ENCODE results near the gene RGS6.

The RGS6 gene

GRCh38 chr14:72416081-72416849 lies 484.0 kb downstream of the RGS6 start:
- FAIRE-seq: no peak

GRCh38 chr14:72416892-72417291 lies 484.7 kb downstream of the RGS6 start:
- no peak for FAIRE-seq

GRCh38 chr14:72418806-72419205 lies 486.6 kb downstream of the RGS6 start:
- no peak for FAIRE-seq

- no peak for FAIRE-seq
Measured at GRCh38 chr14:72419226-72419775, 487.1 kb downstream of the RGS6 start.

GRCh38 chr14:72420749-72421474 lies 488.7 kb downstream of the RGS6 start:
- no peak for FAIRE-seq

GRCh38 chr14:72423957-72424356 lies 491.7 kb downstream of the RGS6 start:
- FAIRE-seq: no peak

GRCh38 chr14:72430457-72430856 lies 498.2 kb downstream of the RGS6 start:
- no peak for FAIRE-seq

GRCh38 chr14:72432748-72433147 lies 500.5 kb downstream of the RGS6 start:
- FAIRE-seq: no peak

- FAIRE-seq: no peak
Measured at GRCh38 chr14:72433511-72433910, 501.3 kb downstream of the RGS6 start.

- no peak for FAIRE-seq
Measured at GRCh38 chr14:72434856-72435255, 502.6 kb downstream of the RGS6 start.

GRCh38 chr14:72439707-72440106 lies 507.5 kb downstream of the RGS6 start:
- no peak for FAIRE-seq

- no peak for FAIRE-seq
Measured at GRCh38 chr14:72443256-72443655, 511.0 kb downstream of the RGS6 start.

GRCh38 chr14:72443991-72444441 lies 511.8 kb downstream of the RGS6 start:
- FAIRE-seq: no peak

GRCh38 chr14:72444701-72445100 lies 512.5 kb downstream of the RGS6 start:
- FAIRE-seq: no peak

- no peak for FAIRE-seq
Measured at GRCh38 chr14:72448212-72448611, 516.0 kb downstream of the RGS6 start.

GRCh38 chr14:72450473-72451044 lies 518.3 kb downstream of the RGS6 start:
- FAIRE-seq: no peak

- no peak for FAIRE-seq
Measured at GRCh38 chr14:72451054-72451972, 519.1 kb downstream of the RGS6 start.

GRCh38 chr14:72452774-72453173 lies 520.5 kb downstream of the RGS6 start:
- FAIRE-seq: no peak

GRCh38 chr14:72454388-72455160 lies 522.3 kb downstream of the RGS6 start:
- FAIRE-seq: no peak

- FAIRE-seq: no peak
Measured at GRCh38 chr14:72457641-72458040, 525.4 kb downstream of the RGS6 start.

GRCh38 chr14:72462056-72462455 lies 529.8 kb downstream of the RGS6 start:
- FAIRE-seq: no peak
